Activated T-helper 1 cell treated with anti-CD3 and anti-CD28 coated beads, Interleukin-12 subunit alpha, Interleukin-12 subunit beta, Interleukin-2, Interleukin-4 antibody, amounts not matched to agents 30 ng/mL and 10 ng/mL and 1 ng/mL, durations not matched to agents 14 hours and 24 hours and 36 hours (primary cell): ENCODE results near the gene PIGA. TPM values are rescaled to one million over a fixed set of nuclear protein-coding genes. Genes with fewer than 3 reads are reported as not detected.

Experiments used
- DNase-seq: peaks from one replicate; pipeline ENCODE4 v3.0.0; 2021; ENCODE audit warnings: low spot score
- H3K27ac Mint-ChIP-seq: one replicate; pipeline ENCODE4 v1.8.0; 2021; ENCODE audit warnings: mild to moderate bottlenecking, mixed read lengths
- H3K27me3 Mint-ChIP-seq: one replicate; pipeline ENCODE4 v1.8.0; 2022; ENCODE audit warnings: mild to moderate bottlenecking, moderate library complexity, mixed read lengths; ENCODE audit not compliant: insufficient read depth
- H3K36me3 Mint-ChIP-seq: one replicate; pipeline ENCODE4 v1.8.0; 2021; ENCODE audit warnings: low read depth, mixed read lengths
- H3K4me1 Mint-ChIP-seq: one replicate; pipeline ENCODE4 v1.8.0; 2021; ENCODE audit warnings: low read depth, mixed read lengths
- H3K4me3 Mint-ChIP-seq: one replicate; pipeline ENCODE4 v1.8.0; 2021; ENCODE audit warnings: mild to moderate bottlenecking, moderate library complexity, mixed read lengths
- H3K9me3 Mint-ChIP-seq: one replicate; pipeline ENCODE4 v1.8.0; 2021; ENCODE audit warnings: mixed read lengths
- intact Hi-C: fragments of 100-400 bp; cut with micrococcal nuclease; formaldehyde crosslinking; loops from one replicate; pipeline ENCODE4 v1.15.1; 2024
- total RNA-seq: library from RNA; stranded (reverse); gene quantifications from 2 replicates; pipeline ENCODE4 v1.2.3, GENCODE V29; 2022

The PIGA gene
- total RNA-seq, 1 donor from 2014 or later = 23.9 TPM

DNA sequence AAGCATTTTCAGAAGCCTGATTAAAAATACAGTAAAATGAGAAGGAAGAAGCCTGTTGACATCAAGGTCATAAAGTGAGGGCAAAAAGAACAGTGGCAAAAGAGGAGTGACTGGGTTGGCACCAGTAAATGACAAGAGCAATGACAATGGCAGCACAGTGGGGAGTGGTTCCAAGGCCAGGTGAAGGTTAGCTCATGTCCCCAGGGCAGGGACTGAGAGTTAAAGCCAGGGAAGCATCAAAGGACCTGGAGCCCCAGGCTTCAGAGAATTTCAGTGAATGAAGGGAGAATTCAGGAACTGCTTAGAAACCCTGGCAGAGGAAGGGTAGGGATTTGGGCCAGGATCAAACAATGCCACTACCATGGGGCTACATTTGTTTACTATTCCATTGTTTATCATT lies 8.8 kb upstream of the PIGA start:
- intact Hi-C loops = no loop called here
- Mint-ChIP-seq H3K4me3 (no peak overlapping the region), H3K4me1 (no peaks in the 10 kb centered on the region), H3K9me3 (no peaks in the 10 kb centered on the region), H3K27me3 (peaks cover 3% of the 10 kb centered on the region), H3K27ac (no peak overlapping the region), H3K36me3 (no peaks in the 10 kb centered on the region)
- no peak for DNase-seq

DNA sequence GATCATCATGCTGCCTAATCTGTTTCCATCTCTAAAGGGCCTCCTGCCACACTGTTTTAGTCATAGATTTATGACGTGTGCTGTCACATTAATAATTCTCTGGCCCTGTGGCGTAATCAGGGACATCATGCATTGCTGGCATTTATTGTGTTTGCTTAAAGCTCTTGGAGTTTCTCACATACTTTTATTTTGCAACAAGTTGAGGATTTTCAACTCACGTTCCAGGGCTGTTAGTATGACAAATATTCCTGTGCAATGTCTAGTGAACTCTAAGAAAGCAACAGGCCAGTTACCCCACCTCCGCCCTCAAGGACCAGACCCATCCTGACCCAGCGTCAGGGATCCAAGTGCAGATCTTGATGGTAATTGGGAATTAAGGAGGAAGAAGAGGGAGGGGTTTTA lies 7.8 kb upstream of the PIGA start:
- DNase-seq = no peak
- Mint-ChIP-seq H3K27ac (no peak overlapping the region), H3K36me3 (no peaks in the 10 kb centered on the region), H3K9me3 (no peaks in the 10 kb centered on the region), H3K27me3 (peaks cover 3% of the 10 kb centered on the region), H3K4me1 (no peaks in the 10 kb centered on the region), H3K4me3 (no peak overlapping the region)
- intact Hi-C loops = no loop called here

DNA sequence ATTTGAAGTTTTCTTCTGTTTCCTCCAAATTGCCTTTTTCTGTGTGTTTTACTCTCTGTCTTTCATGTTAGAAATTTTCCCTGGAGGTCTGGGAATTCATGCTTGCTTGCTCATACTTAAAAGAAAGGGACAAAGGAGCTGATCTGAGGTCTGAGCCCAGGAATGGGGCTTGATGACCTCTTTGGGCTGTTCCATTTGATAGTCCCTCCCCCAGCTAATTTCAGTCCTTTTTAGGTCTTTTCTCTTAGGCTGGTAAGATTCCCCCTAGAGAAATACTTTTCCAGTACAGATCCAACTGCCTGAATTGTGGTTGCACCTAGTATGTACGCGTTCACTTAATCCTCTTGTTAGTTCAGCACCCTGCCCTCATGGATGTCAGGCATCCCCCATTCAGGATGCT lies 5.5 kb upstream of the PIGA start:
- H3K27ac Mint-ChIP-seq = no peak overlapping the region
- H3K9me3 Mint-ChIP-seq = no peaks in the 10 kb centered on the region
- intact Hi-C loops = no loop called here

DNA sequence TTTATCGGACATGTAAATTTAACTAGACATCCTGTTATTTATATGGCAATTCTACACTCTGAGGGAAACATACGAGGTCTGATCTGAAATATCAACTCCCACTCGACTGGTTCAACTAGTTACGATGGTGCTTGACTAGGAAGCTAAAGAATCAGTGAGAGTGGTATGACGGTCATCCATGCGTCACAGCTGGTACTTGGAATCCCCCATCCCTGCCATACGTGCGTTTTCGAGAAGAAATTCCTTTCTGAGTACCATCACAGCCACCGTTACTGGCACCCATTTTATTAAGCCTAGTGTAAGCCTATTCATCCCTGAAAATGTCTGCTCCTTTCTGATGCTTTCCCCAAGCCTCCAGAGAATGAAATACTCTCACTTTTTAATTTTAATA lies 695 bp upstream of the PIGA start:
- Mint-ChIP-seq H3K4me3 (peak overlapping the region; percentile 91), H3K27ac (peak overlapping the region; percentile 88), H3K9me3 (no peaks in the 10 kb centered on the region), H3K36me3 (peaks cover 9% of the 10 kb centered on the region), H3K4me1 (peaks cover 14% of the 10 kb centered on the region), H3K27me3 (peaks cover 3% of the 10 kb centered on the region)
- peak; percentile 14 for DNase-seq
- intact Hi-C loops = loop anchor here (5.0 to 10.0 kb wide), 6 partner anchors 181 to 1681 kb away; partner anchors contain the start of genes CA5B, GEMIN8, OFD1 and TCEANC

More for the DNA sequence above, 5.5 kb upstream of the PIGA start:
- H3K4me1 Mint-ChIP-seq = peaks cover 9% of the 10 kb centered on the region
- no peaks in the 10 kb centered on the region for H3K36me3 Mint-ChIP-seq
- H3K27me3 Mint-ChIP-seq = peaks cover 3% of the 10 kb centered on the region
- no peak overlapping the region for H3K4me3 Mint-ChIP-seq
- DNase-seq = no peak

DNA sequence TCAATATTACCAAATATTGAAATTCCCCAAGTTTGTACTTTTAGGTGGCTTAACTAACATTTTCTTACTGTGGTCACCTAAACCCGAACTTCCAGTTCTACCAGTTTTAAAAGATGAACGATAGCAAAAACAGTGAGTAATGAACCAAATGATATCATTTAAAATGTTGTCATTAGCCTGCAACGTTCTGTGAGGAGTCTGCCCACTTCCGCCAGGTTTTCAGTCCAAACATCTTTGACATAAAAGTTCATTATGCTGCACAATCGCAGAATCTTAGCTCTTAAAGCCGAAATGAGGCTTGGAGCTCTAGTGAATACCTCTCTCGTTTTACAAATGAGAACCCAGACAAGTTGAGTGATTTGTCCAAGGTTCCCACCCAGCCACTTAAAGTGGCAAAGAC lies 762 bp downstream of the PIGA start:
- no peaks in the 10 kb centered on the region for H3K27me3 Mint-ChIP-seq

DNA sequence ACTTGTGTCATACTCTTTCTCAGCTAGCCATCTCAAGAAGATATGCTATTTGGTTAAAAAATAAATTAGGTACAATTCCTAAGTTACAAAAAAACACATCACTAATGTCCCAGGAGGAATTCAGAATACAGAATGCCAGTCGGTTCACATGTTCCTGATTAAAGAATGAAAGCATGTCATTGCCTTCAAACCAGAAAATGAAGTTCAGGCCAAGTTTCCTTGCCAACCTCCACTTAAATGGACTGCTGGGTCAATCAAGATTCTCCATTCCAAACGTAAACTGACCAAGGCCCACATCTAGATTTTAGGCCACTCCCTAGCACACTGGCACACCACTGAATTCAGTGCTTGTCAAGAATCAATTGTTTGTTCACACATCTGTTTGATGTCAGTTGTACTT lies 6.5 kb downstream of the PIGA start:
- DNase-seq = no peak
- H3K9me3 Mint-ChIP-seq = no peaks in the 10 kb centered on the region
- intact Hi-C loops = no loop called here
- peaks cover 5% of the 10 kb centered on the region for H3K4me1 Mint-ChIP-seq
- no peak overlapping the region for H3K4me3 Mint-ChIP-seq
- no peaks in the 10 kb centered on the region for H3K27me3 Mint-ChIP-seq
- peaks cover 23% of the 10 kb centered on the region for H3K36me3 Mint-ChIP-seq
- no peak overlapping the region for H3K27ac Mint-ChIP-seq

More for the DNA sequence above, 762 bp downstream of the PIGA start:
- Mint-ChIP-seq H3K4me3 (peak overlapping the region; percentile 91), H3K4me1 (peaks cover 14% of the 10 kb centered on the region), H3K36me3 (peaks cover 9% of the 10 kb centered on the region), H3K9me3 (no peaks in the 10 kb centered on the region), H3K27ac (peak overlapping the region; percentile 88)
- DNase-seq = peak; percentile 1
- intact Hi-C loops = loop anchor here (2.0 to 10.0 kb wide), 7 partner anchors 158 to 1680 kb away; partner anchors contain the start of genes AP1S2, CA5B, OFD1 and PIR

DNA sequence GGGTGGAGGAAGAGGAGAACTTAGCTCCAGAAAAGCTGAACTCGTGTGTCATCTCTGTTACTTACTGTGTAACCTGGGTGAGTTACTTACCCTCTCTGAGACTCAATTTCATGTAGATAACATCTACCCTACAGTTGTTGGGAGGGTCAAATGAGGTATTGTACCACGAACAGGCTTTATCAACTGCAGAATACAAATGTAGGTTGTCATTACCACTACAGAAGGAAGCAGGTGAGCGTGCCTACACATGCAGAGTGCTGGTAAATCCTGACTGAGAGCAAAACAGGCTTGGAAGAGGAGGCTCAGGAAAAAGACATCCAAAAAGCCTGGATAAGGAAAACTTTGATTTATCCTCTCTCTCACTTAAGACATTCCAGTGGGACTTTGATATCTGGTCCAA lies 7.2 kb downstream of the PIGA start:
- Mint-ChIP-seq H3K4me1 (peaks cover 5% of the 10 kb centered on the region), H3K27ac (no peak overlapping the region), H3K36me3 (peaks cover 24% of the 10 kb centered on the region), H3K9me3 (no peaks in the 10 kb centered on the region), H3K27me3 (no peaks in the 10 kb centered on the region), H3K4me3 (no peak overlapping the region)
- intact Hi-C loops = no loop called here
- DNase-seq = no peak

DNA sequence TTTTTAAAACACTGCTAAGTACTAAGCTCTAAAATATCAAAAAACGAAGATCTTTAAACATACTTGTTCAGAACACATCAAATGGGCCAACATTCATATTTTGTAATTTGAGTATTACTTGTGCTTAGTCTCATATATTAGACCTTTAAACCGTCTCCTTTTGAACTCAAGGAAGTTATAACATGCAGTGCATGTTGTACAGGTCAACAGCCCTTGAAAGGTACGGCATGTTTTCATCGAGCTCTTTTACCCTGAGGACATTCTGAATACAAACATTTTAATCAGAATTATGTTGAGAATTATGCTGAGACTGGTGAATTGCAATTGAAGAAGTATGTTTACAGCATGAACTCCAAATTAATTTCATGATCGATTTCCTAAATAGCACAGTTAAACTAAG lies 12.9 kb downstream of the PIGA start:
- intact Hi-C loops = no loop called here
- peaks cover 24% of the 10 kb centered on the region for H3K36me3 Mint-ChIP-seq
- no peaks in the 10 kb centered on the region for H3K9me3 Mint-ChIP-seq
- no peaks in the 10 kb centered on the region for H3K27me3 Mint-ChIP-seq
- H3K4me1 Mint-ChIP-seq = no peaks in the 10 kb centered on the region
- H3K4me3 Mint-ChIP-seq = no peak overlapping the region
- no peak overlapping the region for H3K27ac Mint-ChIP-seq
- DNase-seq = no peak

DNA sequence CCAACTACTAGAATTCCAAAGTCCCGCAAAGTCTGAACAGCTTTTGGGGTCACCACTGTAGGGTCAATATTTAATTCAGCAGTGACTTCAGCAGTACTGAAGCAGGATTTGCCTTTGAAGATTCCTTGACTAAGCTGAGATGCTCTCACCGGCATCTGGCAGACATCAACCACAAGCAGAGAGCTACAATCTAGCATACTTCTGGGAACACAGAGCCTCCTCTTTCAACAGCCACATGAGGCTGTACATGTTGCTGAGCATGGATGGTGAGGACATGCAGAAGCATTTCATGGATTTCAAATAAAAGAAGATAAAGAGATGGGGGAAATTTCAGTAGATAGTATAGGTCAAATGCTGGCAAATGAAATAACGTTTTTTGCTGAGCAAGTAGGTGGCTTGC lies 13.3 kb downstream of the PIGA start:
- Mint-ChIP-seq H3K27me3 (no peaks in the 10 kb centered on the region), H3K4me3 (no peak overlapping the region), H3K27ac (no peak overlapping the region), H3K9me3 (no peaks in the 10 kb centered on the region), H3K4me1 (no peaks in the 10 kb centered on the region), H3K36me3 (peaks cover 24% of the 10 kb centered on the region)
- intact Hi-C loops = no loop called here
- no peak for DNase-seq

DNA sequence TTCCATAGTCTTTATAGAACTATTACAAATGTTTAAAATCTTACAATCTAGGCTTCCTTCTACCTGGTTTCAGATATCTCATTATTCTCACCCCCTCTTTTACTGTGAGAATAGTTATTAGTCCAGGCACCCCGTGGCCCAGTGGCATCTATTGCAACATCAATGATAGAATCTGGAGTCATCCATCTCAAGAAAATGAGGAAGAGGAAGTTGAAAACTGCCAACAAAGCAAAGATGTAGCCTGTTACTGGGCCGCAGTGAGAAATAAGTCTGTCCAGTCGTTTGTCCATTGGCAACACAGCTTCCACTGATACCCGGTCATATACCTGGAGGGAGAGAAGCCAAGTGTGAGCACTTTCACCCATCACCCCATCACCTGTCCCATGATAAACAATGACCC lies 13.9 kb downstream of the PIGA start:
- no peaks in the 10 kb centered on the region for H3K27me3 Mint-ChIP-seq
- H3K27ac Mint-ChIP-seq = no peak overlapping the region
- no peak overlapping the region for H3K4me3 Mint-ChIP-seq
- H3K4me1 Mint-ChIP-seq = no peaks in the 10 kb centered on the region
- intact Hi-C loops = no loop called here
- no peaks in the 10 kb centered on the region for H3K9me3 Mint-ChIP-seq
- no peak for DNase-seq
- peaks cover 24% of the 10 kb centered on the region for H3K36me3 Mint-ChIP-seq

DNA sequence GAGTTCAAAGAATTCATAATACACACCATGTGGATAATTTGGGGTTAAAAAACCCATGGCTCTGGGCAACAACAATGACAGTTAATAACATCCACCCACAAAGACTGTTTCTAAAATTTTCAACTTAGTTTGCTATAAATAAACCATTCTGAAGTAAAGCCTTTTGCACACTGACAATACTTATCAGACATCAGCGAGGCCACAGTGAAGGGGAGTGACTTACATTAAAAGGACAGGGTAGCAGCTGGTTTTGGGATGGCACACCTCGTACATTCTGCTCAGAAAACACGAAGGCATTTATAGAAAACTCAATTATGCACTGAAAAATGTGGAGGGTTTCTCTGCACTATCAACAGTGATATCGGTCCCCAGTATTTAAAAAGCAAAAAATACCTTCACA lies 15.0 kb downstream of the PIGA start:
- peaks cover 23% of the 10 kb centered on the region for H3K36me3 Mint-ChIP-seq
- H3K27me3 Mint-ChIP-seq = no peaks in the 10 kb centered on the region
- no peak overlapping the region for H3K4me3 Mint-ChIP-seq
- no peaks in the 10 kb centered on the region for H3K4me1 Mint-ChIP-seq
- intact Hi-C loops = no loop called here
- no peak for DNase-seq
- H3K27ac Mint-ChIP-seq = no peak overlapping the region
- no peaks in the 10 kb centered on the region for H3K9me3 Mint-ChIP-seq

DNA sequence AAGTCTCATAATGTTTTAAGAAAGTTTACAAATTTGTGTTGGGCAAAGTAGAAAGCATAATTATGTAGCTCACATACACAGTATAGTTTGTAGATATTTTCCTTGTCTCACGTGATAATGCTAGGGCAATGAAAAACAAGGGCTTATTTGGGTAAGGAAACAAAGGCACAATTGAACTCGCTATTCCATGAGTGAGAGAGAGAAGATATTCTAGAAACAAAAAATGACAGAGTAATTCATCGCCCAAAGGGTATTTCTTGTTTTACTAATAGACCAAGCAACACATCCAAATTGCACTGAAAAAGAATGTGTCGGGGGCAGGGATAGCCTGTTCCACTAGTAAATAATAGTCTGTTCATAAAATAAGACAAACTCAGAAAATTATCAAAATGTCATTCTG lies 16.2 kb downstream of the PIGA start:
- no peak overlapping the region for H3K27ac Mint-ChIP-seq
- H3K36me3 Mint-ChIP-seq = peaks cover 17% of the 10 kb centered on the region
- H3K9me3 Mint-ChIP-seq = no peaks in the 10 kb centered on the region
- no peak for DNase-seq
- no peaks in the 10 kb centered on the region for H3K4me1 Mint-ChIP-seq
- H3K27me3 Mint-ChIP-seq = no peaks in the 10 kb centered on the region
- H3K4me3 Mint-ChIP-seq = no peak overlapping the region
- intact Hi-C loops = no loop called here

DNA sequence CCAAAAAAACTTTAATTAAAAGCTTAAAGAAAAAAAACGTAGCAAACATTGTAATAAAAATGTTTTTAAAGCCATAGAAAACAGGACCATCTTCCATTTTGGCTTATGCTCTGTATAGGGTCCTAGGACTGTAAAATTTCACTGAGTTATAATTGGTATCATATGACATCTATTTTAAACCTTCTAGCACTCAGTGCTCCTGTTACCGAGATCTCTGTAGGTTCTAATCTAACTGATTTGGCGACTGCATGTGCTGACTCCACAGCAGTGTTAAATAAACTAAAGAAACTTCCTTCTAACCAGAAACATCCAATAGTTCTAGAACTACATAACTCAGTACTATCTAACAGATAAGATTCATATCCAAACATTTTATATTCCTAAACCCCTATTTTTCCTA lies 19.8 kb downstream of the PIGA start, which contains the start of gene ASB11:
TSS of gene ASB11 (minus strand) at position 132 of the 400 bp plus-strand sequence. CDS start at position 97, 35 bp downstream.
- DNase-seq = no peak
- intact Hi-C loops = no loop called here
- Mint-ChIP-seq H3K4me1 (no peaks in the 10 kb centered on the region), H3K36me3 (peaks cover 8% of the 10 kb centered on the region), H3K27me3 (no peaks in the 10 kb centered on the region), H3K27ac (no peak within 1 kb of the TSS), H3K4me3 (no peak within 1 kb of the TSS), H3K9me3 (no peaks in the 10 kb centered on the region)

DNA sequence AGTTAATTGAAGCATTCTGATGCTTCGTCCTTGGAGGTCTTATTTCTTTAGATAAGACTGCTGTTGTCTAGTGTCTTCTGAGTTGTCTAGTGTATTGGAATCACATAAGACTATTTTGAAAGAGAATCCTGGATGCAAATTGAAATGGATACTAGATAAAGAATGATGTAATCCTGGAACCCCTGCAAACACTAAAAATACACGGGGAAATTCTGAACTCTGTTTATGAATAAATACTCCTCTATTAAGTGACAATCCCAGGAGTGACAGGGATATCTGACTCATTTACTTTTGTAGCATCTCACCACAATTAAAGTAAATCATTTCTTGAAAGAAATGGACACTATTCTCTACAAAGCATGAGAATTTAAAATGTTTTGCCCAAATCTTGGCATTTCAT lies 20.9 kb downstream of the PIGA start:
- no peaks in the 10 kb centered on the region for H3K9me3 Mint-ChIP-seq
- peaks cover 5% of the 10 kb centered on the region for H3K36me3 Mint-ChIP-seq
- H3K4me3 Mint-ChIP-seq = no peak overlapping the region
- no peaks in the 10 kb centered on the region for H3K27me3 Mint-ChIP-seq
- intact Hi-C loops = no loop called here
- H3K4me1 Mint-ChIP-seq = no peaks in the 10 kb centered on the region
- H3K27ac Mint-ChIP-seq = no peak overlapping the region
- DNase-seq = no peak
